Loucy (cell line): ENCODE data around the gene CLEC1A.

Experiments used
- H2AFZ ChIP-seq: fragments of 200-600 bp; sonication (generic); 2 replicates; pipeline ENCODE4 v1.6.0; 2016; ENCODE audit warnings: antibody characterized with exemption, mild to moderate bottlenecking, low read length, moderate library complexity
- H3F3A ChIP-seq: fragments of 200-600 bp; 2 replicates; pipeline ENCODE4 v1.6.0; 2016; ENCODE audit warnings: antibody characterized with exemption, low read depth, mild to moderate bottlenecking
- H3K27me3 ChIP-seq: fragments of 200-600 bp; sonication (generic); 2 replicates; pipeline ENCODE4 v1.6.1; 2014; ENCODE audit warnings: low read length, mild to moderate bottlenecking; ENCODE audit not compliant: insufficient read depth, poor library complexity, severe bottlenecking
- H3K36me3 ChIP-seq: fragments of 200-600 bp; sonication (generic); 2 replicates; pipeline ENCODE4 v1.6.1; 2016; ENCODE audit warnings: low read length; ENCODE audit not compliant: insufficient read depth
- H3K4me1 ChIP-seq: fragments of 200-600 bp; sonication (generic); 2 replicates; pipeline ENCODE4 v1.5.1; 2014; ENCODE audit warnings: low read length, mild to moderate bottlenecking; ENCODE audit not compliant: insufficient read depth, poor library complexity, severe bottlenecking
- H3K4me2 ChIP-seq: fragments of 200-600 bp; sonication (generic); 2 replicates; pipeline ENCODE4 v1.6.0; 2014; ENCODE audit warnings: antibody characterized with exemption, low read length, low read depth, mild to moderate bottlenecking; ENCODE audit not compliant: poor library complexity, severe bottlenecking
- H3K4me3 ChIP-seq: fragments of 200-600 bp; sonication (generic); 2 replicates; pipeline ENCODE4 v1.5.1; 2014; ENCODE audit warnings: low read length, mild to moderate bottlenecking, mixed read lengths; ENCODE audit not compliant: poor library complexity, severe bottlenecking
- H3K79me2 ChIP-seq: fragments of 200-600 bp; sonication (generic); 2 replicates; pipeline ENCODE4 v1.6.1; 2014; ENCODE audit warnings: low read length; ENCODE audit not compliant: insufficient read depth
- H3K9ac ChIP-seq: fragments of 200-600 bp; sonication (generic); 2 replicates; pipeline ENCODE4 v1.6.0; 2014; ENCODE audit warnings: mild to moderate bottlenecking, low read depth, low read length, moderate library complexity; ENCODE audit not compliant: poor library complexity, severe bottlenecking
- H3K9me2 ChIP-seq: fragments of 200-600 bp; sonication (generic); replicated peaks from 2 replicates; pipeline ENCODE4 v1.6.1; 2016; ENCODE audit warnings: low read depth, low read length, mixed read lengths
- H3K9me3 ChIP-seq: fragments of 200-600 bp; sonication (generic); 2 replicates; pipeline ENCODE4 v1.6.1; 2014; ENCODE audit warnings: mild to moderate bottlenecking, antibody characterized with exemption, low read length, low read depth; ENCODE audit not compliant: insufficient read depth
- H4K20me1 ChIP-seq: fragments of 200-600 bp; sonication (generic); 2 replicates; pipeline ENCODE4 v1.6.0; 2014; ENCODE audit warnings: antibody characterized with exemption, low read length, mild to moderate bottlenecking; ENCODE audit not compliant: insufficient read depth, poor library complexity, severe bottlenecking
- EZH2phosphoT487 ChIP-seq: fragments of 200-600 bp; IDR thresholded peaks from 2 replicates; pipeline ENCODE4 v1.6.1; 2018; ENCODE audit warnings: antibody characterized with exemption, mild to moderate bottlenecking, moderate library complexity, borderline replicate concordance
- TF ChIP-seq, protein P1 (sequence below): fragments of 200-600 bp; sonication (generic); conservative IDR thresholded peaks from 2 replicates; pipeline ENCODE4 v1.5.1; 2014; ENCODE audit warnings: mild to moderate bottlenecking, antibody characterized with exemption, low read length

CLEC1A gene

DNA sequence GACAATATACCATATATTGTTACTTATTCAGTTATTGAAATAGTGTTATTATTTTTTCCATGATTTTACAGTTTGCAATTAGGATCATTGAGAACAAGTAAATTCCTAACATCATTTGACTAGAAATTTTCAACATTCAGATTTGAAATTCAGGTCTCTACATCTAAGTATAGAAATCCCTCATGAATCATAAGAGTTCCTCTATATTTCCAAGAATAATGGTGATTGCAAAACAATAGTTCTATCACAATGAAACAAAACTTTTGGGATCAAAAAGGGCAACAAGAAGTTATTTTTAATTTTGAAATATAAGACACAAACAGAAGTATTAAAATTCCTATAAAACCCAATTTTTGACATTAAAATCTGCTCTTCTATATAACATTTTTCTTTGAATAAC is 10.8 kb downstream of the CLEC1A start:
- Histone ChIP-seq H3F3A (no peaks in the 10 kb centered on the region), H3K4me3 (no peak overlapping the region), H3K4me2 (no peak overlapping the region), H3K36me3 (no peaks in the 10 kb centered on the region), H3K9me2 (no peaks in the 10 kb centered on the region), H3K4me1 (no peaks in the 10 kb centered on the region), H3K27me3 (no peaks in the 10 kb centered on the region), H3K9ac (no peak overlapping the region), H3K79me2 (no peaks in the 10 kb centered on the region), H3K9me3 (no peaks in the 10 kb centered on the region), H2AFZ (no peak overlapping the region), H4K20me1 (no peaks in the 10 kb centered on the region)
- TF ChIP-seq, protein P1, sequence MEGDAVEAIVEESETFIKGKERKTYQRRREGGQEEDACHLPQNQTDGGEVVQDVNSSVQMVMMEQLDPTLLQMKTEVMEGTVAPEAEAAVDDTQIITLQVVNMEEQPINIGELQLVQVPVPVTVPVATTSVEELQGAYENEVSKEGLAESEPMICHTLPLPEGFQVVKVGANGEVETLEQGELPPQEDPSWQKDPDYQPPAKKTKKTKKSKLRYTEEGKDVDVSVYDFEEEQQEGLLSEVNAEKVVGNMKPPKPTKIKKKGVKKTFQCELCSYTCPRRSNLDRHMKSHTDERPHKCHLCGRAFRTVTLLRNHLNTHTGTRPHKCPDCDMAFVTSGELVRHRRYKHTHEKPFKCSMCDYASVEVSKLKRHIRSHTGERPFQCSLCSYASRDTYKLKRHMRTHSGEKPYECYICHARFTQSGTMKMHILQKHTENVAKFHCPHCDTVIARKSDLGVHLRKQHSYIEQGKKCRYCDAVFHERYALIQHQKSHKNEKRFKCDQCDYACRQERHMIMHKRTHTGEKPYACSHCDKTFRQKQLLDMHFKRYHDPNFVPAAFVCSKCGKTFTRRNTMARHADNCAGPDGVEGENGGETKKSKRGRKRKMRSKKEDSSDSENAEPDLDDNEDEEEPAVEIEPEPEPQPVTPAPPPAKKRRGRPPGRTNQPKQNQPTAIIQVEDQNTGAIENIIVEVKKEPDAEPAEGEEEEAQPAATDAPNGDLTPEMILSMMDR = no peak
- TF ChIP-seq EZH2phosphoT487 = no peak

DNA sequence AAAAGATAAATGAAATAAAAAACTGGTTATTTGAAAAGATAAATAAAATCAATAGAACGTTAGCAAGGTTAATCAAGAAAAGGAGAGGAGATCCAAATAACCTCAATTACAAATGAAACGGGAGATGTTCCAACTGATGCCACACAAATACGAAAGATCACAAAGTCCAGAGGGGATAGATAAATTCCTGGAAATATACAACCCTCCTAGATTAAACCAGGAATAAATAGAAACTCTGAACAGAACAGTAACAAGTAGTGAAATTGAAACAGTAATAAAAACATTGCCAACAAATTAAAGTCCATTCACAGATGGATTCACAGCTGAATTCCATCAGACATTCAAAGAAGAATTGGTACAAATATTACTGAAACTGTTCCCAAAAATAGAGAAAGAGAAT is 12.4 kb downstream of the CLEC1A start:
- H3K9me2 ChIP-seq = no peaks in the 10 kb centered on the region
- TF ChIP-seq, protein P1 = no peak
- no peak for TF ChIP-seq EZH2phosphoT487
- no peak overlapping the region for H3K9ac ChIP-seq
- no peaks in the 10 kb centered on the region for H3K36me3 ChIP-seq
- H3K4me2 ChIP-seq = no peak overlapping the region
- H2AFZ ChIP-seq = no peak overlapping the region
- no peaks in the 10 kb centered on the region for H3K4me1 ChIP-seq
- no peaks in the 10 kb centered on the region for H3K9me3 ChIP-seq
- no peaks in the 10 kb centered on the region for H3K79me2 ChIP-seq
- H3F3A ChIP-seq = no peaks in the 10 kb centered on the region
- H4K20me1 ChIP-seq = no peaks in the 10 kb centered on the region
- H3K4me3 ChIP-seq = no peak overlapping the region
- no peaks in the 10 kb centered on the region for H3K27me3 ChIP-seq

DNA sequence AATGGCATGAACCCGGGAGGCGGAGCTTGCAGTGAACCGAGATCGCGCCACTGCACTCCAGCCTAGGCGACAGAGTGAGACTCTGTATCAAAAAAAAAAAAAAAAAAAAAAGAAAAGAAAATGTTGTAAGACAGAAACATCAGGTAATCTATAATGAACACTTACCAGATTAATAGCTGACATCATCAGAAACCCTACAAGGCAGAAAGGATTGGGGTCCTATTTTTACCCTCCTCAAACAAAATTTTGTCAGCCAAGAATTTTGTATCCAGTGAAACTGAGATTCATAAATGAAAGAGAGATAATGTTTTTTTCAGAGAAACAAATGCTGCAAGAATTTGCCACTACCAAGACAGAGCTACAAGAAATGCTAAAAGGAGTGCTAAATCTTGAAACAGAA is 14.1 kb downstream of the CLEC1A start:
- Histone ChIP-seq H2AFZ (no peak overlapping the region), H3F3A (no peaks in the 10 kb centered on the region), H3K79me2 (no peaks in the 10 kb centered on the region), H3K9me2 (no peaks in the 10 kb centered on the region), H3K4me1 (no peaks in the 10 kb centered on the region), H3K9me3 (no peaks in the 10 kb centered on the region), H3K36me3 (no peaks in the 10 kb centered on the region), H3K4me3 (no peak overlapping the region), H4K20me1 (no peaks in the 10 kb centered on the region), H3K9ac (no peak overlapping the region), H3K27me3 (no peaks in the 10 kb centered on the region), H3K4me2 (no peak overlapping the region)
- TF ChIP-seq, protein P1 = no peak
- TF ChIP-seq EZH2phosphoT487 = no peak
